GM23248 (cell line): ENCODE data around the gene ZBTB40.

Source experiments
- EZH2 ChIP-seq: fragments of 200-600 bp; sonication (generic); IDR thresholded peaks from 2 replicates; pipeline ENCODE4 v1.6.1; 2018; ENCODE audit warnings: antibody characterized with exemption, mild to moderate bottlenecking; ENCODE audit not compliant: insufficient read depth, poor library complexity, severe bottlenecking
- EZH2phosphoT487 ChIP-seq: fragments of 200-600 bp; sonication (generic); IDR thresholded peaks from 2 replicates; pipeline ENCODE4 v1.6.1; 2018; ENCODE audit warnings: antibody characterized with exemption, moderate library complexity, mild to moderate bottlenecking, low read depth; ENCODE audit not compliant: insufficient read depth

GRCh38 chr1:22512873-22513272, 61.2 kb downstream of the ZBTB40 start:
- no peak for TF ChIP-seq EZH2
- TF ChIP-seq EZH2phosphoT487, result no peak
